HEK293 (cell line): ENCODE data around the gene LY6G5B.

ENCODE experiments used
- REPIN1 ChIP-seq: fragments of 450-650 bp; formaldehyde crosslinking; IDR thresholded peaks from 2 replicates; pipeline ENCODE4 v1.5.1; 2017; ENCODE audit warnings: missing biosample characterization, missing genetic modification characterization, low read depth
- YY2 ChIP-seq: fragments of 450-650 bp; formaldehyde crosslinking; IDR thresholded peaks from 2 replicates; pipeline ENCODE4 v1.5.1; 2016; ENCODE audit warnings: missing biosample characterization, missing genetic modification characterization
- ZFP3 ChIP-seq: fragments of 450-650 bp; formaldehyde crosslinking; IDR thresholded peaks from 2 replicates; pipeline ENCODE4 v1.5.1; 2016; ENCODE audit warnings: low read depth, missing biosample characterization, missing genetic modification characterization
- TF ChIP-seq, protein P1 (sequence below): fragments of 450-650 bp; formaldehyde crosslinking; IDR thresholded peaks from 2 replicates; pipeline ENCODE4 v1.5.1; 2016; ENCODE audit warnings: missing biosample characterization, missing genetic modification characterization
- TF ChIP-seq, protein P2 (sequence below): fragments of 450-650 bp; formaldehyde crosslinking; IDR thresholded peaks from 2 replicates; pipeline ENCODE4 v1.5.1; 2016; ENCODE audit warnings: missing biosample characterization, missing genetic modification characterization
- TF ChIP-seq, protein P3 (sequence below): fragments of 450-650 bp; formaldehyde crosslinking; IDR thresholded peaks from 2 replicates; pipeline ENCODE4 v1.5.1; 2016; ENCODE audit warnings: missing biosample characterization, missing genetic modification characterization

DNA sequence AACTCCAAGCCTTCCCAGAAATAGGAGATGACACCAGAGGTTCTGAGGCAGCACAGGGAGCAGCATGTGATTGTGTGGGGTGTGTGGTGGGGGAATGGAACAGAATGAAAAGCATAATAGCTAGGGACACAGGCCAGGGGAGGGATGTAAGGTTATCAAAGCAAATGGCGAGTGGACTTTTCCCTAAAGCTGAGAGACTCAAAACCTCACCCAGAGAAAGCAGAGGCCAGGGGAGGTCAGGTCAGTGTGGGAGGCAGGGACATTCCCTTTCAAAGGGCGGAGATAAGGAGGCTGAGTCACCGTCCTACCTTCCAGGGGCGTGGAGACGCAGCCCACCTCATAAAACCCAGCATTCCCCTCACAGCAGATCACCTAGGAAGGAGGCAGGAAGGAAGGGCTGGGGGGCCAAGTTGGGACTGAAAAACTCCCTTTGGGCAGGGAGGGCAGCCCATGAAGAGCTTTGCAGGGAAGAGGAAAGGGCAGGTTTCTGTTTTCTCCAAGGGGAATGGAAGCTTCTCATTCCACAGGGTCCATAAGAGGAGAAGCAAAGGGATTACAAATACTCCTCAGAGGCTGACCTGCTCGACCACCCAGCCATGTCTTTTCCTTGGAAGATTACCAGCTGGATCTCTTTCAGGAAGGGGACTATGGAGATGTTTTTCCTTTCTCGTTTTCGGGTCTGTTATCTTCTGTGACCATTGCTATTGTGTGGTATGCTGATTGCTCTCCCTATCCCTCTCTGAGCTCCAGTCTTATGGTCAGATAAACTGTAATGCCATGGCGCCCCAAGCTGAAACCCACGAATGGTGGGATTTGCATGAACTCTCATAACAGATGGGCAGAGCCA lies 20.7 kb downstream of the LY6G5B start:
- TF ChIP-seq, protein P1, sequence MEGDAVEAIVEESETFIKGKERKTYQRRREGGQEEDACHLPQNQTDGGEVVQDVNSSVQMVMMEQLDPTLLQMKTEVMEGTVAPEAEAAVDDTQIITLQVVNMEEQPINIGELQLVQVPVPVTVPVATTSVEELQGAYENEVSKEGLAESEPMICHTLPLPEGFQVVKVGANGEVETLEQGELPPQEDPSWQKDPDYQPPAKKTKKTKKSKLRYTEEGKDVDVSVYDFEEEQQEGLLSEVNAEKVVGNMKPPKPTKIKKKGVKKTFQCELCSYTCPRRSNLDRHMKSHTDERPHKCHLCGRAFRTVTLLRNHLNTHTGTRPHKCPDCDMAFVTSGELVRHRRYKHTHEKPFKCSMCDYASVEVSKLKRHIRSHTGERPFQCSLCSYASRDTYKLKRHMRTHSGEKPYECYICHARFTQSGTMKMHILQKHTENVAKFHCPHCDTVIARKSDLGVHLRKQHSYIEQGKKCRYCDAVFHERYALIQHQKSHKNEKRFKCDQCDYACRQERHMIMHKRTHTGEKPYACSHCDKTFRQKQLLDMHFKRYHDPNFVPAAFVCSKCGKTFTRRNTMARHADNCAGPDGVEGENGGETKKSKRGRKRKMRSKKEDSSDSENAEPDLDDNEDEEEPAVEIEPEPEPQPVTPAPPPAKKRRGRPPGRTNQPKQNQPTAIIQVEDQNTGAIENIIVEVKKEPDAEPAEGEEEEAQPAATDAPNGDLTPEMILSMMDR (tag by site-specific recombination): no peak
- no peak for TF ChIP-seq YY2 (tag by site-specific recombination)
- TF ChIP-seq, protein P2, sequence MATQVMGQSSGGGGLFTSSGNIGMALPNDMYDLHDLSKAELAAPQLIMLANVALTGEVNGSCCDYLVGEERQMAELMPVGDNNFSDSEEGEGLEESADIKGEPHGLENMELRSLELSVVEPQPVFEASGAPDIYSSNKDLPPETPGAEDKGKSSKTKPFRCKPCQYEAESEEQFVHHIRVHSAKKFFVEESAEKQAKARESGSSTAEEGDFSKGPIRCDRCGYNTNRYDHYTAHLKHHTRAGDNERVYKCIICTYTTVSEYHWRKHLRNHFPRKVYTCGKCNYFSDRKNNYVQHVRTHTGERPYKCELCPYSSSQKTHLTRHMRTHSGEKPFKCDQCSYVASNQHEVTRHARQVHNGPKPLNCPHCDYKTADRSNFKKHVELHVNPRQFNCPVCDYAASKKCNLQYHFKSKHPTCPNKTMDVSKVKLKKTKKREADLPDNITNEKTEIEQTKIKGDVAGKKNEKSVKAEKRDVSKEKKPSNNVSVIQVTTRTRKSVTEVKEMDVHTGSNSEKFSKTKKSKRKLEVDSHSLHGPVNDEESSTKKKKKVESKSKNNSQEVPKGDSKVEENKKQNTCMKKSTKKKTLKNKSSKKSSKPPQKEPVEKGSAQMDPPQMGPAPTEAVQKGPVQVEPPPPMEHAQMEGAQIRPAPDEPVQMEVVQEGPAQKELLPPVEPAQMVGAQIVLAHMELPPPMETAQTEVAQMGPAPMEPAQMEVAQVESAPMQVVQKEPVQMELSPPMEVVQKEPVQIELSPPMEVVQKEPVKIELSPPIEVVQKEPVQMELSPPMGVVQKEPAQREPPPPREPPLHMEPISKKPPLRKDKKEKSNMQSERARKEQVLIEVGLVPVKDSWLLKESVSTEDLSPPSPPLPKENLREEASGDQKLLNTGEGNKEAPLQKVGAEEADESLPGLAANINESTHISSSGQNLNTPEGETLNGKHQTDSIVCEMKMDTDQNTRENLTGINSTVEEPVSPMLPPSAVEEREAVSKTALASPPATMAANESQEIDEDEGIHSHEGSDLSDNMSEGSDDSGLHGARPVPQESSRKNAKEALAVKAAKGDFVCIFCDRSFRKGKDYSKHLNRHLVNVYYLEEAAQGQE: no peak
- TF ChIP-seq ZFP3 (tag by site-specific recombination): no peak
- TF ChIP-seq REPIN1 (tag by site-specific recombination): no peak
- TF ChIP-seq, protein P3, sequence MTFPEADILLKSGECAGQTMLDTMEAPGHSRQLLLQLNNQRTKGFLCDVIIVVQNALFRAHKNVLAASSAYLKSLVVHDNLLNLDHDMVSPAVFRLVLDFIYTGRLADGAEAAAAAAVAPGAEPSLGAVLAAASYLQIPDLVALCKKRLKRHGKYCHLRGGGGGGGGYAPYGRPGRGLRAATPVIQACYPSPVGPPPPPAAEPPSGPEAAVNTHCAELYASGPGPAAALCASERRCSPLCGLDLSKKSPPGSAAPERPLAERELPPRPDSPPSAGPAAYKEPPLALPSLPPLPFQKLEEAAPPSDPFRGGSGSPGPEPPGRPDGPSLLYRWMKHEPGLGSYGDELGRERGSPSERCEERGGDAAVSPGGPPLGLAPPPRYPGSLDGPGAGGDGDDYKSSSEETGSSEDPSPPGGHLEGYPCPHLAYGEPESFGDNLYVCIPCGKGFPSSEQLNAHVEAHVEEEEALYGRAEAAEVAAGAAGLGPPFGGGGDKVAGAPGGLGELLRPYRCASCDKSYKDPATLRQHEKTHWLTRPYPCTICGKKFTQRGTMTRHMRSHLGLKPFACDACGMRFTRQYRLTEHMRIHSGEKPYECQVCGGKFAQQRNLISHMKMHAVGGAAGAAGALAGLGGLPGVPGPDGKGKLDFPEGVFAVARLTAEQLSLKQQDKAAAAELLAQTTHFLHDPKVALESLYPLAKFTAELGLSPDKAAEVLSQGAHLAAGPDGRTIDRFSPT (tag by site-specific recombination): no peak
